HG03175 (cell line): ENCODE results near the gene SLCO2A1.

Experiments used
- ATAC-seq: cut with Tn5 transposase; IDR thresholded peaks from one replicate; pipeline ENCODE4 v1.9.1; 2021; ENCODE audit warnings: mild to moderate bottlenecking, moderate library complexity; ENCODE audit not compliant: unreplicated experiment

The SLCO2A1 gene

DNA sequence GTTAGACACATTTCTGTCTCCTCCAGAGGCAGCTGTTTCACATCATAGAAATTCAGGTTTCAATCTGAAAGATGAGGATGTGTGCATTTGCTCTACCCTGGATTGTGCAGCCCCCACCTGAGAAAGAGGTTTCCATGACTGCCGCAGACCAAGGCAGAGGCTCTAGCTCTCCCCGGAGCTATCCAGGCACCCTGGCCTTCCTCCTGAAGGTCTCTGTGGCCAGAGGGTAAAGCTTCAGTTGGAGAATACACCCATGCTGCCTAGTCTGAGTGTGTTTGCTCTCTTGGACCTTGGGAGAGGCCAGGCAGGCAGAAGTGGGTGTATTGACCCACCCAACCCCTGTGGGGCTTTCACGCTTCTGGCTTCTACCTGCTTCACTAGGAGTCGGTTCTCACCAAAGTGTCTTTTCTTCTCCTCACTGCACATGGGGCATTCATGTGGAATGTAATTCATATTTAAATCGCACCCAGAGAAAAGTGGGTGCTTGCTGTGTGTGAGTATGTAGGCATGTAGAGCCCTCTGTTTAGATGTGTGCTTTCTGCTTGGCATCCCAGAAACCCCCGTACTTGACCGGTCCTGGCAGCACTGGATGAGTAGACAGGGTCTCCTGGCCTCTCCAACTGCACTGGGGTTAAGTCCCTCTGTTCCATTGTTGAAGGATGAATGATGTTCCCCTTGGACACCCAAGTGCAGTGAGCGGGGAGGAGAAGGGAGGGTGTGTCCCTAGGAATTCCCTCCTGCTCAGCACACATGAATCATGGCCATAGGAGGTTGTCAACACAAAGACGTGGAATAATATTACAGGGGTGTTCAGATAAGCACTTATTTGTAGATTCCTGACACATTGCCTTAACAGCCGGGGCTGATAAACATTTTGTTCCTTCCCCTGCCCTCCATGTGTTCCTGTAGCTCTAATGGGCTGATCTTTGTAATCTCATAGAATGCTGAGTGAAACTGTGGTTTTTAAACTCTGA is 113.8 kb downstream of the SLCO2A1 start:
- no peak for ATAC-seq

DNA sequence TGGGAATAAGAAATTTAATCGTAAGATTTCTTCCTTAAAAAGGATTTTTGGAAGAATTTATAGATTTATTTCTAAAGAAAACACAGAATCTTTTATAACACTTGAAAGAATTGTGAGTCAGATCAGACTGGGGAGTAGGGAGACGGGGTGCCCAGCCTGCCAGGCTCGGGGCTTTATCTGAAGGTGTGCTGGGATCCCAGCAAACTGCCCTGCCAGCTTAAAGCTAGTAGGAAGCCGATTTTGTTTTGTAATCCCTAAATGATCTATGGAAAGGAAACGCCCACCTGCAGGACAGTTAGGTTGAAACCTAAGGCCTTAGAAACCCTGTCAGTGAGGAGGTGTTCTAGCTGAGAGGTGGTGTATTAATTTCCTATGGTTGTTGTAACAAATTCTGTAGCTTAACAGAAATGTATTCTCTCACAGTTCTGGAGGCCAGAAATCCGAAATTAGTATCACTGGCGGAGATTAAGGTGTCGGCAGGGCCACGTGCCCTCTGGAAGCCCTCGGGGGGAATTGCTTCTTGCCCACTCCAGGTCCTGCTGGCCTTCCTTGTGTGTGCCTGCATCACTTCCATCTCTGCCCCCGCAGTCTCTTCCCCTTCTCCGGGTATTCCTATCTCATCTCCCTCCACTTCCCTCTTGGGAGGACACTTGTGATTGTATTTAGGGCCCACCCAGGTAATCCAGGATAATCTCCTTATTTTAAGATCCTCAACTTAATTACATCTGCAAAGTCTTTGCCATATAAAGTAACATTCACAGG is 114.7 kb downstream of the SLCO2A1 start:
- ATAC-seq, result no peak

DNA sequence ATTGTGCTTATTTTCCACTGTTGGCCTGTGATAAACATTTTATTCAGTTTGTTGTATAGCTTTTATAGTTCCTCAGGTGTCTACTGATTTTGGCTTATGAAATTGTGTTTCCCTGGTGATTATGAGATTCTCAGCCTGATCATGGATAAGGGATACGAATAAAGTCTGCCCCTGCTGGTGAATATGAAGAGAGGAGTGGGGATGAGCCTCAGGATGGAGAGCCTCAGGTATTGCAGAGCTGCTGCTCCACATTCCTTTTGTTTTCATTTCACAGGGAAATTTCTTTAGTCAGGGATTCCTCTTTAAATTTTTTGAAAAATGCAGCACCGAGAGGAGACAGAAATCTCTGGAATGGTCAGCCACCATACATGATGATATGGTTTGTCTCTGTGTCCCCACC is 119.3 kb downstream of the SLCO2A1 start:
- ATAC-seq, result no peak

DNA sequence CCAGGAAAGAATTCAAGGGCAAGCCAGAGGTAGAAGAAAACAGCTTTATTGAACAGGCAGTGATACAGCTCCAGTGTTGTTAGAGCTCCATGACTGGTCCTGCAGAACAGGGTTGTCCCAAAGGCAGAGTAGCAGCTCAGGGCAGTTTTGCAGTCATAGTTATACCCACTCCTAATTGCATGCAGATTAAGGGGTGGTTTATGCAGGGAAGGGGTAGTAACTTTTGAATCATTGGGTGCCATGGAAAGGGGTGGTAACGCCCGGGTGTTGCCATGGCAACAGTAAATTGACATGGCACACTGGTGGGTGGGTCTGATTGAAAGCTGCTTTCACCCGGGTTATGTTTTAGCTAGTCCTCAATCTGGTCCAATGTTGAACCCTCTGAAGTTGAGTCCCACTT is 124.3 kb downstream of the SLCO2A1 start:
- ATAC-seq, result no peak

DNA sequence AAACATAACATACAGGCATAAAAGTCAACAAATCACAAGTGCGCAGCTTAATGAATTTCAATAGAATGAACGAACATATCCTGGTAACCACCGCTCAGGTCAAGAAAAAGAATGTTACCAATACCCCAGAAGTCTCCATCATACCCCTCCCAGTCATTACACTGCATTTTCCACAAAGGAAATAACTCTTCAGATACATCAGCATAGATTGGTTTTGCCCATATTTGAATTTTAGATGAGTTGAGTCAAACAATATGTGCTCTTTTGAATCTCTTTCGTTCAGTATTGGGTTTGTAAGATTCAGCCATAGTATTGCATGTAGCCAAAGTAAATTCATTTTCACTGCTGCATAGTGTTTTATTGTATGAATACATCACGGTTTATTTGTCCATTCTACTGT is 127.9 kb downstream of the SLCO2A1 start:
- ATAC-seq, result no peak

DNA sequence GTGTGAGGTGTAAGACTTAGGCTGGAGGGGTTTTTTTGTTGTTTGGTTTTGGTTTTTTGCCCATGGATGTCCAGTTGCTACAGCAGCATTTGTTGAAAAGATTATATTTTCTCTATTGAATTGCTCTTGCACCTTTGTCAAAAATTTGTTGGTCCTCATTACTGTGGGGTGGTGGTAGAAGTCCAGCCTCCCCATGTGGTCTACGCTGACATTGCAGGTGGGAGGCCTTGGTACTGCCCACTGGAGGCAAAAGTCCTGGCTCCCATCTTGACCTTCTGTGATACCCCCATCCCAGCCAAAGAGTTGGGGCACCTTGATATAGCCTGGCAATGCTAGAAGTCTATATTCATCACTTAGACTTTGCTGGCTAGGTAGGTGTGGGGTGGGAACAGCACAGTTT is 128.6 kb downstream of the SLCO2A1 start:
- ATAC-seq, result no peak

DNA sequence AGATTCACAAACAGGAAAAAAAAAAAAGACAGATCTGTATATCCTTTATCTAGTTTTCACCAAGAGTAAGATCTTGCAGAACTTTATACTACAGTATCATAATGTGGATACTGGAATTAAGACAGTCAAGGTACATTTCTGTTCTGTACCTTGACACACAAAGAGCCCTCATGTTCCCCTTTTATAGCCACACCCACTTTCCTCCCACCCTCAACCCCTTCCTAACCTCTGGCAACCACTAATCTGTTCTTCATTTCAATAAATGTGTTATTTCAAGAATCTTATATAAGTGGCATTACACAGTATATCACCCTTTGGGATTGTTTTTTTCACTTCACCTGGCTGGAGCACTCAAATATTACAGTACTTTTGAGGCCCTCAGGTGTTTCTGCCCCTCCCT is 130.4 kb downstream of the SLCO2A1 start:
- no peak for ATAC-seq

DNA sequence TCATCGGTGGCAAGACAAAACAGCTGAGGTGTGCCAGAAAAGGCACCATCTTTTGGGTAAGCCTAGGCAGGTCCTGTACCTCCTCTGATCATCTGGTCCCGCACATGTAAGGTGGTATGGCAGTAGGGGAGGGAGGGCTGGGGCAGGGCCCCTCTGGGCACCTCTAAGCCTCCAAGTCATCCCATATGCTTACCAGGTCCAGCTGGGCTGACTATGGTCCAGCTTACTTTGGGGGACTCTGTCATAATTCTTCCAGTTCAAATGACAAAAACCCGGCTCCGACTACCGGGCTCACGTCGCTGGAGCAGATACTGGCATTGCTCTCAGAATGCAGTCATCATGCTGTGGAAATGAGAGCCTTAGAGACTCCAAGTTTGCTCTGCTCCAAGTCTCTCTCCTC is 132.2 kb downstream of the SLCO2A1 start:
- ATAC-seq, result no peak

DNA sequence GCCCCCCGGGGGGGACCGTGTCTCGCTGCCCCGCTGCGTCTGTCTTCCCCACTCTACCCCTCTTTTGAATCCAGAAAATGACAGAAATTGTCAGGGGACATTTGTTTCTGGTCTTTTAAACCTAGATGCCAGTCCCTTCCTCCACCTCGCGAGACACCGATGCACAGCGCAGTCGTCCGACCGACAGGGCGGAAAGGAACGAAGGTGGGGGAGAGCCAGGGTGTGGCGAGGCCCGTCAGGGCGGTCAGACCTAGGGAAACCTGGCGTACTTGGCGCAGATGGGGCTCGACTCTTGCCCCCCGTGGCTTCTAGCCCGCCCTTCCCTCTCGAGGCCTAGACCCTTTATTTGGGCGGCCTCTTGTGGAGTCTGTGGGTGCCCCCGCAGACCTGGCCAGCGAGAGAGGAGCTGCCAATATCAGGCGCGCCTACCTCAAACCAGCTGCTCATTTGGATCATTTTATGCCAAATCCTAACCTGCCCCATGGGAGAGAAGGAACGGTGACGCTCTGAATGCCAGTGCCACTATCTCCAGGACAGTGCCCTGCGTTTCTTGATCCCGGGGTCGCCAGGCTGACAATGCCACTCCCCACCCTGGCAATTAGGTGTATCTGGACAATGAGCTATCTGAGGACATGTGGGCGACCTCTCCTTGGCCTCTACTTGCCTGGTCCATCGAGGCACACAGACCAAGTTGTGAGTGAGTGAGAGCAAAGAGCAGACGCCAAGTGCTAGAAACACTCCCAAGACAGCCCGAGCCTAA is 133.5 kb downstream of the SLCO2A1 start:
- no peak for ATAC-seq

DNA sequence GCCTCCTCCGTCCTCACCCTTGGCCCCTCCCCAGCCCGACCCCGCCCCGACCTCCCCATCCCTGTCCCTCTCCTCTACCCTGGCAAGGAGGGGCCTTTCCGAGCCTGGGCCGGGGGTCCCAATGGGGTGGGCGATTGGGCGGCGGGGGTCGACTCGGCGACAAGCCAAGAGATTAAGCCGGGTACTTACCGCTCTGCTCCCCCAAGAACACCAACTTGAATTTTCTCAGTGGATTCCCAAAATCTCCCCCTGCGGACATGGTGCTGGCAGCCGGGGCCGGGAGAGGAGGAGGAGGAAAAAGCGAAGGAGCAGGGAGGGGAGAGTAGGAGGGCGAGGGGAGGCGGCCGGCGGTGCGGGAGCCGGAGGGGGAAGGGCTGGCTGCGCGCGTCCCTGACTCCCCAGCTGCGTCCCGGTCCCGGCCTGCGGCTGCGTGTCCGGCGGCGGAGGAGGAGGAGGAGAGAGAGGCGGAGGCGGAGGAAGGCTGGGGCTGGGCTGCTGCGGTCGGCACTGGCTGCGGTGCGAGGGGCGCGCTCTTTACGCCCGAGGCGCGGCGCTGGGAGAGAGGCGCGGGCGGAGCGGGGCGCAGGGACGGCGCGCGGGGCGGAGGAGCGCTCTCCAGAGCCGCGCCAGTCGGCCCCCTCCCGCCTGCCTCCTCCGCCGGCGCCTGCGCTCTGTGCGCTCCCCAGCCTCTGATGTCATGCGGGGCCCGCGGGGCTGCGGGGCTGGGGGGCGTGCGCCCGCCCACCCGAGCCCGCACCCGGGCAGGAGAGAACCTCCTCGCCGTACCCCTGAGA is 134.3 kb downstream of the SLCO2A1 start, which contains the start of gene RAB6B:
Gene RAB6B (minus strand): TSS at position 675 of the 794 bp plus-strand sequence. CDS start 416 bp downstream, at position 259.
- no peak for ATAC-seq

DNA sequence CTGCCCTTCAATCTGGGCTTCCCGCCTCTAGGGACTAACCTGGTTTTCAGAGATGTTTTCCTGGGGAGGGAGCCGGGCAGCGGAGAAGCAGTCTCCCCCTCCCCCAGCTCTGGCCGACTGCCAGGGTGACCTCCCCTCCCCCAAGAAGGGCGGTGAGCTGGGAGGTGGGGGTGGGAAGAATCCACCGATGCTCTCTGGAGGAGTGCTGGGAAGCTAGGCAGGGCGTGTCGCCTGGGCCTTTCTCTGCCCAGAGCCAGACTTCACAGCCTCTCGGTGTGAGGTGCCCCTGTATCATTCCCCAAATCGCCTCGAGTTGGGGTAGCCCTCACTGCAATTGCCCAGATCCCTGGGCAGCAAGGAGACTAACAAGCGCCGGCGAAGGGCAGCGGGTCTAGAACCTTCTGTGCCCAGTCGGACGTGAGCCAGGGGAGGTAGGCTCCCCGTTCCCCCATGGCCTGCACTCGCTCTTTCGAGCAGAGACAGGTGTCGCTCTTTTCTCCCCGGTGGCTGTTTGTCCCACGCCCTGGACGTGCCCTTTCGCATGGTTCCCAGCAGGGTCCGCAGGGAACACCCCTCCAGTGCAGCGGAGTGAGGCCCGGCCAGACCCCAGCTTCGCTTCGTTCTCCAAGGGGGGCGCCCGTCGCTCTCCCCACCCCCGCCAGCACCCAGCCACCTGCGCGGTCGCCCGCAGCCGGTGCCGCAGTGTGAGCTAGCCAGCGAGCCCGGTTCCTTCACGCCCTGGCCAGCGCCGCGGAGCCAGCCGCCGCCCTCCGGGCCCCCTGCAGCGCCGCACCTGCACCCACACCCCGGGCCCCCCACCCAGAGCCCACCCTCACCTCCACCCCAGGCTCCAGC is 135.1 kb downstream of the SLCO2A1 start:
- ATAC-seq, result no peak

DNA sequence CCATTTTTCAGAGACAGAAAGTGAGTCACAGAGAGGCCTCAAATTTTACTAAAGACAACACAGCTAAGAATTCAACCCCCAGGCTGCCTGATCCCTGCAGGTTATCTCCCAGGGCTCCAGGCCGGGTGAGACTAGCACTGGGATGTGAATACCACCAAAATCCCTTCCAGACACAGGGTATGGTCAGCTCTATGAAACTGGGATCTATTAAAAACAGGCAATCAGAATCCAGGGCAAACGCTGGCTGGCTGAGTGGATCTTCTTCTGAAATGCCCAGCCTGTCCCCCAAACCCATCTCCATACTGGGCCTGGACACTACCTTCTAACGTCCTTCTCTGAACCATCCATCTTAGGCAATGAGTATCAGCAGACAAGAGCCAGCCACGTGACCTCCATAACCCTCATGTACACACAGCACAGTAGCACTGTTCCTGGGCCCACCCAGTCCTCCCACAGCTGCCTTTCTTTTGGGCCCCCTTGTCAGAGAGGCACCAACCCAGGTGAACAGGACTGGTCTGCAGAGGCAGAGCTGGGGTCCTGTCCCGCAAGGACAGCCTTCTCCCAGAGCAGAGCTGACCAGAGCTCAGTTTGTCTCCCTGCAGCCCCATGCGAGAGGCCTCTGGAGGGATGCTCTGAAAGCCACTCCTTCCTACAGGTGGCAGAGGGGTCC is 135.9 kb downstream of the SLCO2A1 start:
- no peak for ATAC-seq

DNA sequence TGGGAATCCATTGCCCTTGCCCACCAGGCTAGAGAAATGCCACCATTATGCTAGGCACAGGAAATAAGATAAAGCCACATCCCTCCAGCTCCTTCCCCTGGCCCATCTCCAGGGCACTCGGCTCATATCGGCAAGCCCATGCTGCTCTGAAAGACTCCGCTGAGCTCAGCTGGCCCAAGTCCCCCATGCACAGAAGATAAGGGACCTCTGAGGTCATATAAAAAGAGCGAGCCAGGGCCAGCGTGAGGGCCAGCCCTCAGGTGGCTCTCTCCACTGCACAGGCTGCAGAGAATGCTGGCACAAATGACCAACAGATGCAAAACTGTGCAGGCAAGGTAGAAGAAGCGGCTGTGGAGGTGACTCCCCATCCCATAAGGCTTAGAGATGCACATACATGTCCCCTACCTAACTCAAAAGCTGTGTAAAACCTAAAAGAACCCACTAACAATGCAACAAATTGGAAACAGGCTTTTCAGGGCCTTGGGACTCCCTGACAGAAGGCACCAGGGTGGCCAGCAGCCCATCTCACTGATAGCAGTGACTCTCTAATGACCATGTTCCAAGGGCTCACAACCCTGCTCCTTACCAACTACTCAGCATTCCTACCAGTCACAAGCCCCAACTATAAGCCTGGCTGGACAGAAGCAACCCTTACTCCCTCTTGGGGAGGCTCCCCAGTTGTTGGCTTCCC is 137.0 kb downstream of the SLCO2A1 start:
- ATAC-seq, result no peak

DNA sequence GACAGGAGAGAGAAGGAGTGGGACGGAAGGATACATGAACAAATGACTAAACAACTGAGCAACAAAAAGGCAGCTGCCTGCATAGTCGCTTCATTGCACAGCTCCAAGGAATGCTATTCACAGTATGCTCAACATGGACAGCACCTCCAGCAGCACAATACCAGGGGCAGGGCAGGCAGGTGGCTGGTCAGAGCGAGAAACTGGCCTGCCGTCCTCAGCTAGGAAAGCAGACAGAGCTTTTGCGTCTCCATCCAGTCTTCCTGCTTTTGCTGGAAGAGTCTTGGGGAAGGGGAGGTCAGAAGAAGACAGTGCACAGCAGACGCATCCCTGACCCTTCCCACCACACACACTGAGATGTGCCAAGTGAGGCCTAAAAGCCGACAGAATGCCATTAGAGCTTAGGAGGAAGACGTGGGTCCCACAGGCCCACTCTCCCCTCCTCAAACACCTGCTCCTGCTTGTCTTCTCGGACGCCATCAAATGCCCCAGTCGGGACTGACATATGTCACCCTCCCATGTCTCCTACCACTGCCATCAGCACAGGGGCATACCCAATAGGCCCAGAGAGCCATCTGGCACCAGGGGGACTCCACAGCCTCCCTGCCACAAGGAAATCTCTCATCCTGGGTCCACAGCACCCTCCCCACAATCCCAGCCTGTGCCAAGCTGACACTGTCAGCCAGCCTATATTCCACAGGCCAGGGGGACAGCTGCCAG is 137.9 kb downstream of the SLCO2A1 start:
- no peak for ATAC-seq

DNA sequence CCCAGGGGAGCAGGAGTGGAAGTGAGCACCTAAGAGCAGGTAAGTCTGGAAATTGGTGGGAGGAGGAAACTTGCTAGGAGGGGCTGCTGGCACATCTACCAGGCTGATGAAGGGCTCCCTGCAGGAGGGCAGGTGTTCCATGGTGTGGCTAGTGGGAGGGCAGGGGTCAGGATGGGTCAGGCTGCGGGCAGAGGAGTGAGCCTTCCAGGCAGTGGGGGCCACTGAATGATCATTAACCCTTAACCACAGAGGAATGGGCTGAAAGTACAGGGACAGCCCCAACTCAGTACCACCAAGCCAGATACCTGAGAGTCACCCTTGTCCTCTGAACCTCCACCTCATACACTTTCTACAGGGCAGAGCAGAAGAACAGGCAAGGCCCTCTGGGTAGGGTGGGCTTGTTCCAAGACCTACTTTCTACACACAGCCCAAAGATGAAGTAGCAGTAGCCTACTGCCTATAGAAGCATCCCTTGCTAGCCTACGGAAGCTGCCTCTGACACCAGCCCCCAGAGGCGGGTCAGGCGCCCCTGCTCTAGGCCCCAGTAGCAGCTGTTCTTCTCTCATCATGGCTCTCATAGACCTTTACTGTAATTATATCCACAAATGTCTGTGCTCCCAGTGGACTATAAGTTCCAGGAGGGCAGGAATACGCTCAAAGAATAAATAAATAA is 138.6 kb downstream of the SLCO2A1 start:
- ATAC-seq, result no peak

DNA sequence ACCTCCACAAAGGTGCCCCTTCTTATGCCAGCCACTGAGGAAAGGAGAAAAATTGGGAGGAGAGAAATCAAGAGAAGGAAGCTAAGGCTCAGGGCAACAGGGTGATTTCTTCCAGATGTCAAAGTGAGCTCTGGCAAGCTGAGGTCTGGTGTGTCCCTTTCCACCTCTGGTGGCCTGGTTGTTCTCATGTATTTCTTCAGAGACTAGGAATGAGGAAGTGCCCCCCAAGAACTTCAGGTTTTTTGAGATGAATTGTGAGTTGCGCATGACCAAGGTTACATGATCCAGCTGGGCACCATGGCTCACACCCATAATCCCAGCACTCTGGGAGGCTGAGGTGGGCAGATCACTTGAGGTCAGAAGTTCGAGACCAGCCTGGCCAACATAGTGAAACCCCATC is 139.7 kb downstream of the SLCO2A1 start:
- no peak for ATAC-seq

DNA sequence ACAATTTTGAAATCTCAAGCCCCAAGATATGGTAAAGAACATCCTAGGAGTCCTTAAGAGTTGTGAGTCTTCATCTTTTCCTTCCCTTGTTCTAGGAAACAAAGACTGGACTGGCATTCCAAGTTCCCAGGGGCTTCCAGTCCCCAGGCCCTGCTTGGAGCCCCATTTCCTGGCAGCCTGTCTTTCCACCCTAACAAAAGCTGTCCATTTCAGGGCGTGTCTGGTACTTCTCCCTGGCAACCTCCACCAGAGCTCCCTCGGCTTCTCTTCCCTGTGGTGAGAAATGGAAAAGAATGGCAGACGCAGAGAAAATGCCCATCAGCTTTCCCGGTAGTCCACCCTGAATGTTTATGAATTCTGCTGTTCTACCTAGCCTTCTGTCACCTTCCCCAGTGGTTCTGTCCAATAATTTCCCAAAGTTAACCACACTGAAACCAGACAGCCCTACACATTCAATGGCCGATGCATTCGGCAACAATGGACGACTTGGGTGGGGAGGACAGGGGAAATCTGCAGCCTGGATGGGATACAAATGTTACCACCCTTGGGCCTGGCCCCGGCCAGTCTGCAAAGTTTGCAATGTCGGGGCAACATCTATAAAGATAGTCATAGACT is 140.9 kb downstream of the SLCO2A1 start:
- ATAC-seq, result no peak
